ENCODE measurements around the gene CCNJ. TPM values are rescaled to one million over a fixed set of nuclear protein-coding genes. Genes with fewer than 3 reads are reported as not detected.
A peak's percentile ranks its signal among the peaks of the same experiment; 100 is the strongest.

Gene CCNJ
- total and polyA plus RNA-seq, 2 of the 13 experiments (the other 11 are each of a cell fraction or from before 2014, with no cell fraction given): 14.1 to 21.5 TPM

DNA sequence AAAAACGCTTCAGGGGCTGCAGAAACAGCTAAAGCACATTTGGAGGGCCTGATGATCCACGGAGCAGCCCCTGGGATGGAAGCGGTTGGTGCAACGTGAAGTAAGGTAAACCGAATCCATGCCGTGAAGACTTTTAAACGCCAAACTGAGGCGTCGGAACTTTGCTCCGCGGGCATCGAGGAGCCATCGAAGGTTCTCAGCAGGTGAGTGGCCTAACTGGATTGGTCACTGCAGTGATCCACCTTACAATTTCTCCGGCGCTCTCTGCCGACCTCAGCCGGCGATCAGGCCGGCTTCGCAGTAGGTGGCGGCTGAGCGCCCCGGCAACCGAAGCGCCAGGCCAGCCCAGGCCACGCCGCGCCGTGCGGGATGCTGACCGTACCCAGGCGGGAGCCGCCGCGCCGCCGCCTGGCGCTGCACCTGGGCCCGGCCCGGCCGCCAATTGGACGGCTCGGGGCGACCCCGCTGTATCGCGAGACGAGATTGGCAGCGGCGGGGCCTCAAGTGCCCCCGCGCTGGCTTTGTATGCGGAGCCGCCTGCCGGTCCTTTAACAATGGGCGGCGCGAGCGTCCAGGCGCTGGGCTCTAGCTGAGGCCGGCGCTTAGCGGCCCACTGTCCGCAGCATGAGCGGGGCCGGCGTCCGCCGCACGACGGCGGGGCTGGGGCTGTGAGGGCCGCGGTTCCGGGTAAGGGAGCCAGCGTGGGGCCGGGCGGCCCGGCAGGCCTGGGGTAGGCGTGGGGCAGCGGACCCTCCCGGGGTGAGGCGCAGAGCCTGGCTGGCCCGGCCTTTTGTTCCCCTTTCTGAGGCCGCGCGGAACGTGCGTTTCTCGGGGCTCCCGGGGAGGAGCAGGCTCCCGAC, at the start of gene CCNJ (continued):
- TF ChIP-seq MATR3 (CRISPR knock-in tag; IDR thresholded peaks at IDR 0.05) (no peak), SETDB1 (CRISPR knock-in tag; IDR thresholded peaks at IDR 0.05; ENCODE audit: borderline replicate concordance) (no peak), ZSCAN31 (CRISPR knock-in tag; IDR thresholded peaks at IDR 0.05; ENCODE audit: low read depth) (peak; percentile 92; the same call in 1 of the 2 replicates), ZNF7 (CRISPR knock-in tag; IDR thresholded peaks at IDR 0.05) (no peak), SOX6 (IDR thresholded peaks at IDR 0.05) (no peak), SOX6 (CRISPR knock-in tag; IDR thresholded peaks at IDR 0.05) (peak; percentile 35; the same call in 1 of the 2 replicates), ZNF678 (CRISPR knock-in tag; IDR thresholded peaks at IDR 0.05) (peak; percentile 75; the same call in 1 of the 2 replicates), ZNF768 (CRISPR knock-in tag; IDR thresholded peaks at IDR 0.05) (peak; percentile 54), NCOR1 (IDR thresholded peaks at IDR 0.05; ENCODE audit: borderline replicate concordance, low read length) (no peak), MTF2 (CRISPR knock-in tag; IDR thresholded peaks at IDR 0.05; ENCODE audit: borderline replicate concordance) (no peak), NCOA2 (CRISPR knock-in tag; IDR thresholded peaks at IDR 0.05) (peak; percentile 10; the same call in 1 of the 2 replicates), ZNF33B (CRISPR knock-in tag; IDR thresholded peaks at IDR 0.05) (no peak; the same call in 1 of the 2 replicates), ZBTB20 (CRISPR knock-in tag; IDR thresholded peaks at IDR 0.05; ENCODE audit: borderline replicate concordance, low read depth) (no peak), HNRNPH1 (optimal IDR thresholded peaks at IDR 0.05; ENCODE audit: low read depth, low read length) (no peak)
- TF ChIP-seq, protein P1, sequence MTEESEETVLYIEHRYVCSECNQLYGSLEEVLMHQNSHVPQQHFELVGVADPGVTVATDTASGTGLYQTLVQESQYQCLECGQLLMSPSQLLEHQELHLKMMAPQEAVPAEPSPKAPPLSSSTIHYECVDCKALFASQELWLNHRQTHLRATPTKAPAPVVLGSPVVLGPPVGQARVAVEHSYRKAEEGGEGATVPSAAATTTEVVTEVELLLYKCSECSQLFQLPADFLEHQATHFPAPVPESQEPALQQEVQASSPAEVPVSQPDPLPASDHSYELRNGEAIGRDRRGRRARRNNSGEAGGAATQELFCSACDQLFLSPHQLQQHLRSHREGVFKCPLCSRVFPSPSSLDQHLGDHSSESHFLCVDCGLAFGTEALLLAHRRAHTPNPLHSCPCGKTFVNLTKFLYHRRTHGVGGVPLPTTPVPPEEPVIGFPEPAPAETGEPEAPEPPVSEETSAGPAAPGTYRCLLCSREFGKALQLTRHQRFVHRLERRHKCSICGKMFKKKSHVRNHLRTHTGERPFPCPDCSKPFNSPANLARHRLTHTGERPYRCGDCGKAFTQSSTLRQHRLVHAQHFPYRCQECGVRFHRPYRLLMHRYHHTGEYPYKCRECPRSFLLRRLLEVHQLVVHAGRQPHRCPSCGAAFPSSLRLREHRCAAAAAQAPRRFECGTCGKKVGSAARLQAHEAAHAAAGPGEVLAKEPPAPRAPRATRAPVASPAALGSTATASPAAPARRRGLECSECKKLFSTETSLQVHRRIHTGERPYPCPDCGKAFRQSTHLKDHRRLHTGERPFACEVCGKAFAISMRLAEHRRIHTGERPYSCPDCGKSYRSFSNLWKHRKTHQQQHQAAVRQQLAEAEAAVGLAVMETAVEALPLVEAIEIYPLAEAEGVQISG (CRISPR knock-in tag; IDR thresholded peaks at IDR 0.05): peak; percentile 90
- TF ChIP-seq, protein P2, sequence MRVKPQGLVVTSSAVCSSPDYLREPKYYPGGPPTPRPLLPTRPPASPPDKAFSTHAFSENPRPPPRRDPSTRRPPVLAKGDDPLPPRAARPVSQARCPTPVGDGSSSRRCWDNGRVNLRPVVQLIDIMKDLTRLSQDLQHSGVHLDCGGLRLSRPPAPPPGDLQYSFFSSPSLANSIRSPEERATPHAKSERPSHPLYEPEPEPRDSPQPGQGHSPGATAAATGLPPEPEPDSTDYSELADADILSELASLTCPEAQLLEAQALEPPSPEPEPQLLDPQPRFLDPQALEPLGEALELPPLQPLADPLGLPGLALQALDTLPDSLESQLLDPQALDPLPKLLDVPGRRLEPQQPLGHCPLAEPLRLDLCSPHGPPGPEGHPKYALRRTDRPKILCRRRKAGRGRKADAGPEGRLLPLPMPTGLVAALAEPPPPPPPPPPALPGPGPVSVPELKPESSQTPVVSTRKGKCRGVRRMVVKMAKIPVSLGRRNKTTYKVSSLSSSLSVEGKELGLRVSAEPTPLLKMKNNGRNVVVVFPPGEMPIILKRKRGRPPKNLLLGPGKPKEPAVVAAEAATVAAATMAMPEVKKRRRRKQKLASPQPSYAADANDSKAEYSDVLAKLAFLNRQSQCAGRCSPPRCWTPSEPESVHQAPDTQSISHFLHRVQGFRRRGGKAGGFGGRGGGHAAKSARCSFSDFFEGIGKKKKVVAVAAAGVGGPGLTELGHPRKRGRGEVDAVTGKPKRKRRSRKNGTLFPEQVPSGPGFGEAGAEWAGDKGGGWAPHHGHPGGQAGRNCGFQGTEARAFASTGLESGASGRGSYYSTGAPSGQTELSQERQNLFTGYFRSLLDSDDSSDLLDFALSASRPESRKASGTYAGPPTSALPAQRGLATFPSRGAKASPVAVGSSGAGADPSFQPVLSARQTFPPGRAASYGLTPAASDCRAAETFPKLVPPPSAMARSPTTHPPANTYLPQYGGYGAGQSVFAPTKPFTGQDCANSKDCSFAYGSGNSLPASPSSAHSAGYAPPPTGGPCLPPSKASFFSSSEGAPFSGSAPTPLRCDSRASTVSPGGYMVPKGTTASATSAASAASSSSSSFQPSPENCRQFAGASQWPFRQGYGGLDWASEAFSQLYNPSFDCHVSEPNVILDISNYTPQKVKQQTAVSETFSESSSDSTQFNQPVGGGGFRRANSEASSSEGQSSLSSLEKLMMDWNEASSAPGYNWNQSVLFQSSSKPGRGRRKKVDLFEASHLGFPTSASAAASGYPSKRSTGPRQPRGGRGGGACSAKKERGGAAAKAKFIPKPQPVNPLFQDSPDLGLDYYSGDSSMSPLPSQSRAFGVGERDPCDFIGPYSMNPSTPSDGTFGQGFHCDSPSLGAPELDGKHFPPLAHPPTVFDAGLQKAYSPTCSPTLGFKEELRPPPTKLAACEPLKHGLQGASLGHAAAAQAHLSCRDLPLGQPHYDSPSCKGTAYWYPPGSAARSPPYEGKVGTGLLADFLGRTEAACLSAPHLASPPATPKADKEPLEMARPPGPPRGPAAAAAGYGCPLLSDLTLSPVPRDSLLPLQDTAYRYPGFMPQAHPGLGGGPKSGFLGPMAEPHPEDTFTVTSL (CRISPR knock-in tag; IDR thresholded peaks at IDR 0.05; ENCODE audit: borderline replicate concordance): no peak
- TF ChIP-seq, protein P3, sequence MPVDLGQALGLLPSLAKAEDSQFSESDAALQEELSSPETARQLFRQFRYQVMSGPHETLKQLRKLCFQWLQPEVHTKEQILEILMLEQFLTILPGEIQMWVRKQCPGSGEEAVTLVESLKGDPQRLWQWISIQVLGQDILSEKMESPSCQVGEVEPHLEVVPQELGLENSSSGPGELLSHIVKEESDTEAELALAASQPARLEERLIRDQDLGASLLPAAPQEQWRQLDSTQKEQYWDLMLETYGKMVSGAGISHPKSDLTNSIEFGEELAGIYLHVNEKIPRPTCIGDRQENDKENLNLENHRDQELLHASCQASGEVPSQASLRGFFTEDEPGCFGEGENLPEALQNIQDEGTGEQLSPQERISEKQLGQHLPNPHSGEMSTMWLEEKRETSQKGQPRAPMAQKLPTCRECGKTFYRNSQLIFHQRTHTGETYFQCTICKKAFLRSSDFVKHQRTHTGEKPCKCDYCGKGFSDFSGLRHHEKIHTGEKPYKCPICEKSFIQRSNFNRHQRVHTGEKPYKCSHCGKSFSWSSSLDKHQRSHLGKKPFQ (CRISPR knock-in tag; IDR thresholded peaks at IDR 0.05; ENCODE audit: insufficient replicate concordance): peak; percentile 64
- TF ChIP-seq, protein P4, sequence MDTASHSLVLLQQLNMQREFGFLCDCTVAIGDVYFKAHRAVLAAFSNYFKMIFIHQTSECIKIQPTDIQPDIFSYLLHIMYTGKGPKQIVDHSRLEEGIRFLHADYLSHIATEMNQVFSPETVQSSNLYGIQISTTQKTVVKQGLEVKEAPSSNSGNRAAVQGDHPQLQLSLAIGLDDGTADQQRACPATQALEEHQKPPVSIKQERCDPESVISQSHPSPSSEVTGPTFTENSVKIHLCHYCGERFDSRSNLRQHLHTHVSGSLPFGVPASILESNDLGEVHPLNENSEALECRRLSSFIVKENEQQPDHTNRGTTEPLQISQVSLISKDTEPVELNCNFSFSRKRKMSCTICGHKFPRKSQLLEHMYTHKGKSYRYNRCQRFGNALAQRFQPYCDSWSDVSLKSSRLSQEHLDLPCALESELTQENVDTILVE (CRISPR knock-in tag; IDR thresholded peaks at IDR 0.05): no peak

Measured in HepG2 (cell line).